GM18505 (cell line): ENCODE data around the gene LYZL6.
"Not testable (repeated sequence)": the region's sequence is repeated elsewhere in the genome, so short reads cannot be mapped to it uniquely, and the experiment has no call there.

ENCODE experiments used
- ATAC-seq: cut with Tn5 transposase; IDR thresholded peaks from one replicate; pipeline ENCODE4 v1.9.1; 2021; ENCODE audit not compliant: unreplicated experiment
- POLR2A ChIP-seq: IDR thresholded peaks from 4 replicates; pipeline ENCODE4 v1.6.1; 2011; ENCODE audit warnings: borderline replicate concordance; ENCODE audit not compliant: insufficient read depth, insufficient read length; ENCODE audit errors: extremely low read depth

Gene LYZL6

GRCh38 chr17:35912339-35912912 lies 31.1 kb downstream of the LYZL6 start:
- no peak for TF ChIP-seq POLR2A
- no peak for ATAC-seq

- no peak for TF ChIP-seq POLR2A
- ATAC-seq = no peak
These were observed 34.1 kb downstream of the LYZL6 start for GRCh38 chr17:35909408-35909807.

GRCh38 chr17:35907691-35908090 lies 35.8 kb downstream of the LYZL6 start:
- TF ChIP-seq POLR2A = no peak
- no peak for ATAC-seq

GRCh38 chr17:35906926-35907637 lies 36.4 kb downstream of the LYZL6 start:
- no peak for ATAC-seq
- TF ChIP-seq POLR2A = no peak

- no peak for TF ChIP-seq POLR2A
- no peak for ATAC-seq
These were observed 37.2 kb downstream of the LYZL6 start for GRCh38 chr17:35906191-35906925.

GRCh38 chr17:35903451-35903850 lies 40.1 kb downstream of the LYZL6 start:
- TF ChIP-seq POLR2A = no peak
- no peak for ATAC-seq

- TF ChIP-seq POLR2A = no peak
- no peak for ATAC-seq
These were observed 41.8 kb downstream of the LYZL6 start for GRCh38 chr17:35901631-35902175.

GRCh38 chr17:35900708-35901480 lies 42.6 kb downstream of the LYZL6 start:
- no peak for TF ChIP-seq POLR2A
- ATAC-seq = no peak

- TF ChIP-seq POLR2A = no peak
- ATAC-seq = no peak
These were observed 43.2 kb downstream of the LYZL6 start for GRCh38 chr17:35900280-35900679.

GRCh38 chr17:35898283-35899070 lies 45.0 kb downstream of the LYZL6 start:
- ATAC-seq = no peak

GRCh38 chr17:35897772-35898171 lies 45.7 kb downstream of the LYZL6 start:
- not testable (repeated sequence) for ATAC-seq

More at GRCh38 chr17:35898283-35899070, 45.0 kb downstream of the LYZL6 start:
- no peak for TF ChIP-seq POLR2A

GRCh38 chr17:35895636-35896587 lies 47.6 kb downstream of the LYZL6 start:
- no peak for ATAC-seq
- no peak for TF ChIP-seq POLR2A

- no peak for ATAC-seq
- no peak for TF ChIP-seq POLR2A
These were observed 49.3 kb downstream of the LYZL6 start for GRCh38 chr17:35894206-35894605.
